IMR-90 (cell line): Measurements from ENCODE around the gene DNAJC27. TPM values are rescaled to one million over a fixed set of nuclear protein-coding genes. Genes with fewer than 3 reads are reported as not detected.

ENCODE experiments used
- ATAC-seq: fragments of 200-7000 bp; cut with Tn5 transposase; 2 replicates; pipeline ENCODE4 v1.9.1; 2020; ENCODE audit warnings: low read depth, mild to moderate bottlenecking, moderate library complexity
- BruUV-seq: library from RNA; stranded (reverse); fragments of 400-500 nt; replicated peaks from 2 replicates; lab custom pipeline; 2021; lab: Mats Ljungman, UMichigan
- CTCF ChIA-PET: fragments of 300-600 bp; formaldehyde crosslinking; extraction: SDS; loops from one replicate; lab custom pipeline; 2021; ENCODE audit warnings: antibody characterized with exemption; lab: Yijun Ruan, JAX
- POLR2A ChIA-PET: fragments of 300-600 bp; sonication (Branson Sonifier 250); formaldehyde crosslinking; loops from one replicate; lab custom pipeline; 2022; ENCODE audit warnings: antibody characterized with exemption; ENCODE audit not compliant: unreplicated experiment; lab: Charles Lee
- DNase-seq: peaks from one replicate; pipeline ENCODE4 v3.0.0; 2013
- H2AFZ ChIP-seq: replicated peaks from 2 replicates; pipeline ENCODE3; 2013; ENCODE audit warnings: low read length, mild to moderate bottlenecking; ENCODE audit not compliant: poor library complexity
- H2AK5ac ChIP-seq: 2 replicates; pipeline ENCODE4 v1.6.1; 2013; ENCODE audit warnings: low read depth, low read length, inconsistent platforms
- H2AK9ac ChIP-seq: replicated peaks from 2 replicates; pipeline ENCODE3; 2013; ENCODE audit warnings: mild to moderate bottlenecking, low read depth, low read length, moderate library complexity; ENCODE audit not compliant: poor library complexity
- H2BK120ac ChIP-seq: 2 replicates; pipeline ENCODE4 v1.6.1; 2013; ENCODE audit warnings: low read depth, low read length, inconsistent platforms
- H2BK15ac ChIP-seq: 3 replicates; pipeline ENCODE4 v1.6.1; 2013; ENCODE audit warnings: low read depth, low read length, inconsistent platforms
- H2BK20ac ChIP-seq: 2 replicates; pipeline ENCODE4 v1.6.1; 2013; ENCODE audit warnings: low read depth, mild to moderate bottlenecking, inconsistent platforms, low read length, moderate library complexity
- H2BK5ac ChIP-seq: 2 replicates; pipeline ENCODE4 v1.6.1; 2013; ENCODE audit warnings: mild to moderate bottlenecking, low read depth, low read length, inconsistent platforms; ENCODE audit not compliant: poor library complexity, severe bottlenecking
- H3K14ac ChIP-seq: replicated peaks from 2 replicates; pipeline ENCODE4 v1.6.1; 2013; ENCODE audit warnings: low read depth, low read length, inconsistent platforms
- H3K18ac ChIP-seq: 2 replicates; pipeline ENCODE4 v1.6.1; 2013; ENCODE audit warnings: low read depth, low read length, control low read depth
- H3K23ac ChIP-seq: 2 replicates; pipeline ENCODE4 v1.6.1; 2013; ENCODE audit warnings: low read depth, low read length, inconsistent platforms
- H3K27ac ChIP-seq: 2 replicates; pipeline ENCODE4 v1.5.1; 2013; ENCODE audit warnings: mild to moderate bottlenecking, control low read depth, low read length; ENCODE audit not compliant: insufficient read depth
- H3K27me3 ChIP-seq: 2 replicates; pipeline ENCODE4 v1.6.1; 2013; ENCODE audit warnings: low read length; ENCODE audit not compliant: control insufficient read depth, insufficient read depth
- H3K36me3 ChIP-seq: 2 replicates; pipeline ENCODE4 v1.6.1; 2013; ENCODE audit warnings: low read length, mixed read lengths; ENCODE audit not compliant: control insufficient read depth, insufficient read depth
- H3K4ac ChIP-seq: 2 replicates; pipeline ENCODE4 v1.6.1; 2013; ENCODE audit warnings: low read depth, low read length, inconsistent platforms
- H3K4me1 ChIP-seq: 2 replicates; pipeline ENCODE4 v1.6.1; 2013; ENCODE audit warnings: low read length, mixed read lengths; ENCODE audit not compliant: control insufficient read depth, insufficient read depth
- H3K4me2 ChIP-seq: 2 replicates; pipeline ENCODE4 v1.6.1; 2013; ENCODE audit warnings: low read depth, mild to moderate bottlenecking, control low read depth, low read length, moderate library complexity
- H3K4me3 ChIP-seq: 2 replicates; pipeline ENCODE4 v1.5.1; 2013; ENCODE audit warnings: low read depth, mild to moderate bottlenecking, control low read depth, low read length, moderate library complexity; ENCODE audit not compliant: insufficient read depth
- H3K56ac ChIP-seq: 2 replicates; pipeline ENCODE4 v1.6.1; 2013; ENCODE audit warnings: low read length, inconsistent platforms; ENCODE audit not compliant: insufficient read depth; ENCODE audit errors: extremely low read depth
- H3K79me1 ChIP-seq, 2 experiments: 2 replicates each; pipeline ENCODE4 v1.6.1; 2013; ENCODE audit warnings: low read length in 2 of 2, inconsistent platforms in 1 of 2, low read depth in 1 of 2
- H3K9ac ChIP-seq: 2 replicates; pipeline ENCODE4 v1.6.1; 2013; ENCODE audit warnings: low read depth, low read length, control low read depth
- H3K9me1 ChIP-seq: 2 replicates; pipeline ENCODE4 v1.6.1; 2013; ENCODE audit warnings: low read length, inconsistent platforms; ENCODE audit not compliant: insufficient read depth
- H3K9me3 ChIP-seq: 2 replicates; pipeline ENCODE4 v1.6.1; 2013; ENCODE audit warnings: low read length; ENCODE audit not compliant: control insufficient read depth, insufficient read depth
- H4K20me1 ChIP-seq: 2 replicates; pipeline ENCODE4 v1.6.1; 2013; ENCODE audit warnings: low read length, inconsistent platforms; ENCODE audit not compliant: insufficient read depth
- H4K5ac ChIP-seq: 2 replicates; pipeline ENCODE4 v1.6.1; 2013; ENCODE audit warnings: mild to moderate bottlenecking, low read depth, low read length, control low read depth
- H4K8ac ChIP-seq, 2 experiments: 2 replicates each; pipeline ENCODE4 v1.6.1; 2013; ENCODE audit warnings: low read depth in 2 of 2, low read length in 2 of 2, control low read depth in 1 of 2, inconsistent platforms in 1 of 2
- H4K91ac ChIP-seq: 2 replicates; pipeline ENCODE4 v1.6.1; 2013; ENCODE audit warnings: low read depth, low read length, inconsistent platforms; ENCODE audit not compliant: insufficient read depth
- CEBPB ChIP-seq: IDR thresholded peaks from 2 replicates; pipeline ENCODE4 v1.6.1; 2012; ENCODE audit warnings: low read depth, low read length, improper control_type of control experiment
- CHD1 ChIP-seq: IDR thresholded peaks from 2 replicates; pipeline ENCODE4 v1.6.1; 2012; ENCODE audit warnings: low read depth, low read length, improper control_type of control experiment
- CTCF ChIP-seq: conservative IDR thresholded peaks from 2 replicates; pipeline ENCODE4 v1.5.1; 2012; ENCODE audit warnings: mild to moderate bottlenecking, low read depth, low read length, improper control_type of control experiment
- ELK1 ChIP-seq: fragments of 150-350 bp; IDR thresholded peaks from 2 replicates; pipeline ENCODE4 v1.6.1; 2016; ENCODE audit warnings: low read depth, mild to moderate bottlenecking, low read length, moderate library complexity, borderline replicate concordance
- FOS ChIP-seq: fragments of 150-350 bp; IDR thresholded peaks from 2 replicates; pipeline ENCODE4 v1.6.1; 2016; ENCODE audit warnings: low read depth, low read length
- MAFK ChIP-seq: IDR thresholded peaks from 2 replicates; pipeline ENCODE4 v1.6.1; 2012; ENCODE audit warnings: low read depth, low read length, improper control_type of control experiment
- MAZ ChIP-seq: IDR thresholded peaks from 2 replicates; pipeline ENCODE4 v1.6.1; 2012; ENCODE audit warnings: low read depth, mild to moderate bottlenecking, low read length, improper control_type of control experiment, moderate library complexity, borderline replicate concordance
- NFE2L2 ChIP-seq: fragments of 150-350 bp; IDR thresholded peaks from 2 replicates; pipeline ENCODE4 v1.6.1; 2016; ENCODE audit warnings: low read depth, mild to moderate bottlenecking, low read length
- POLR2A ChIP-seq: IDR thresholded peaks from 2 replicates; pipeline ENCODE4 v1.6.1; 2012; ENCODE audit warnings: mild to moderate bottlenecking, low read depth, low read length
- RCOR1 ChIP-seq: IDR thresholded peaks from 2 replicates; pipeline ENCODE4 v1.6.1; 2012; ENCODE audit warnings: mild to moderate bottlenecking, low read length, improper control_type of control experiment; ENCODE audit not compliant: insufficient replicate concordance
- RFX5 ChIP-seq: IDR thresholded peaks from 2 replicates; pipeline ENCODE4 v1.8.0; 2012; ENCODE audit warnings: low read depth, mild to moderate bottlenecking, low read length, moderate library complexity
- SMC3 ChIP-seq: fragments of 150-350 bp; IDR thresholded peaks from 2 replicates; pipeline ENCODE4 v1.6.1; 2016; ENCODE audit warnings: low read depth, mild to moderate bottlenecking, antibody characterized with exemption, low read length, moderate library complexity
- WGBS, 2 experiments: methylation state at CpG; one replicate each; pipeline versions ENCODE4 v1.1.5 to v1.1.7; 2013; ENCODE audit warnings: missing lambda C conversion rate in 2 of 2; ENCODE audit not compliant: insufficient read length in 1 of 2; ENCODE audit errors: extremely low coverage in 2 of 2; 5-methylcytosine and 5-hydroxymethylcytosine counted together
- dilution Hi-C: fragments of 300-500 bp; cut with HindIII; formaldehyde crosslinking; loops from one replicate; pipeline ENCODE4 v1.14.3; 2018; ENCODE audit warnings: low sequenced_read_pairs; ENCODE audit not compliant: unreplicated experiment
- in situ Hi-C: fragments of 300-500 bp; cut with MboI; formaldehyde crosslinking; loops from 3 replicates; pipeline ENCODE4 v1.14.3; 2019; ENCODE audit warnings: low sequenced_read_pairs, inconsistent platforms, mixed read lengths
- intact Hi-C: fragments of 100-400 bp; cut with micrococcal nuclease; formaldehyde crosslinking; loops from 2 replicates; pipeline ENCODE4 v1.10.0; 2022
- polyA plus RNA-seq, 3 experiments: library from polyadenylated mRNA; depleted of rRNA; stranded (reverse); fragments of >200 nt; gene quantifications; 2 replicates each; pipeline ENCODE4 v1.2.3, GENCODE V29; 2012; ENCODE audit warnings: low replicate concordance in 1 of 3
- total RNA-seq: library from RNA; depleted of rRNA; stranded (reverse); fragments of >200 nt; gene quantifications from 2 replicates; pipeline ENCODE4 v1.2.3, GENCODE V29; 2012

Gene DNAJC27
- total and polyA plus RNA-seq, 2 of the 4 experiments (the other 2 are of a cell fraction): 1.6 to 2.0 TPM

GRCh38 chr2:24943427-24944053, 28.2 kb downstream of the DNAJC27 start:
- Histone ChIP-seq H4K8ac (no peak overlapping the region), H2BK120ac (no peak overlapping the region), H2BK20ac (no peak overlapping the region; the same call in 1 of the 2 replicates), H4K20me1 (no peaks in the 10 kb centered on the region), H3K79me1 (no peaks in the 10 kb centered on the region), H3K27me3 (no peaks in the 10 kb centered on the region), H4K91ac (no peak overlapping the region), H3K4me3 (no peak overlapping the region), H3K9me1 (peaks cover 12% of the 10 kb centered on the region; the same call in 1 of the 2 replicates), H3K4me1 (peaks cover 8% of the 10 kb centered on the region; the same call in 1 of the 2 replicates), H2AK5ac (no peak overlapping the region), H2AFZ (no peak overlapping the region), H2AK9ac (peak overlapping the region; percentile 74), H3K9me3 (no peaks in the 10 kb centered on the region), H3K14ac (no peak overlapping the region), H3K56ac (no peak overlapping the region), H3K9ac (no peak overlapping the region), H3K4ac (no peak overlapping the region), H3K4me2 (no peak overlapping the region), H3K23ac (0 out of 2 replicates have a peak overlapping the region, but pooled peaks have one; percentile 48), H3K27ac (no peak overlapping the region), H4K5ac (no peak overlapping the region), H3K36me3 (peaks cover 9% of the 10 kb centered on the region), H3K18ac (no peak overlapping the region), H2BK15ac (no peak overlapping the region), H2BK5ac (no peak overlapping the region)
- intact Hi-C loops: no loop called here
- WGBS, 2 experiments: no CpG with 5 or more reads among the region's 7 CpGs
- TF ChIP-seq CEBPB (no peak), MAFK (no peak), FOS (no peak), RCOR1 (no peak), CTCF (no peak), NFE2L2 (no peak), ELK1 (no peak), MAZ (no peak), POLR2A (no peak), RFX5 (no peak), SMC3 (no peak), CHD1 (no peak)
- in situ Hi-C loops: no loop called here
- ChIA-PET POLR2A (no interaction called here), CTCF (interaction anchor here (0.7 to 1.0 kb wide), 2 partner anchors 32 to 460 kb away, joined by 7 to 8 read pairs; no protein-coding TSS in a partner anchor)
- ATAC-seq (peak; percentile 72), DNase-seq (peak; percentile 44)
- dilution Hi-C loops: no loop called here
- no TSS peak for BruUV-seq
